BE2C (cell line): Measurements from ENCODE around the gene MIER2.
"Not testable (repeated sequence)": the region's sequence is repeated elsewhere in the genome, so short reads cannot be mapped to it uniquely, and the experiment has no call there.

Experiments
- DNase-seq: peaks from one replicate; pipeline ENCODE4 v3.0.0-alpha.2; 2020
- H3K27me3 ChIP-seq: fragments of 250-450 bp; sonication (Bioruptor Pico); 2 replicates; pipeline ENCODE4 v1.5.1; 2020; ENCODE audit warnings: mild to moderate bottlenecking
- H3K36me3 ChIP-seq: fragments of 250-450 bp; sonication (Bioruptor Pico); 2 replicates; pipeline ENCODE4 v1.5.1; 2020; ENCODE audit warnings: mild to moderate bottlenecking
- H3K4me1 ChIP-seq: fragments of 250-450 bp; sonication (Bioruptor Pico); 2 replicates; pipeline ENCODE4 v1.5.1; 2020
- H3K4me3 ChIP-seq: 2 replicates; pipeline ENCODE4 v1.5.1; 2011; ENCODE audit warnings: low read depth, low read length
- H3K9me3 ChIP-seq: fragments of 250-450 bp; sonication (Bioruptor Pico); 2 replicates; pipeline ENCODE4 v1.5.1; 2020
- CTCF ChIP-seq: IDR thresholded peaks from 2 replicates; pipeline ENCODE4 v1.5.1; 2012; ENCODE audit warnings: mild to moderate bottlenecking, low read depth, low read length

MIER2 gene

GRCh38 chr19:269241-269640, 75.4 kb downstream of the MIER2 start:
- no peaks in the 10 kb centered on the region for H3K4me1 ChIP-seq
- no peaks in the 10 kb centered on the region for H3K9me3 ChIP-seq
- H3K27me3 ChIP-seq: peaks cover 31% of the 10 kb centered on the region
- DNase-seq: no peak
- no peak overlapping the region for H3K4me3 ChIP-seq
- TF ChIP-seq CTCF: no peak
- H3K36me3 ChIP-seq: no peaks in the 10 kb centered on the region

DNA sequence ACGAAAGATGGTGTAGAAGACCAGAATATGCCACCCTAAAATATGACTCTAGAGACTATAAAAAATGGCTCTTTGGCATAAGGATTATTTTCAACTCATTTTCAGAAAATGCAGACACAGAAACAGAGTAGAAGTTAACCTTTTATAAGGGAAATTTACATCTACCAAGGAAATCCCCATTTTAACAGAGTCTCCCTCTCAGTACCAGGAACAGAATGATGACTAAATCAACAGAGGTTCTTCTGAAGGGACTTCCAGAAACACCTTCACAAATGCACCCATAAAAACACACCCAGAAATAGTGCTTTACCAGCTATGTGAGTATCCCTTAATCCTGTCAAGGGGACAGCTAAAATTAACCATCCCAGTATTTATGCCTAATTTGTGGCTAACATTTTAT, 82.5 kb downstream of the MIER2 start:
- H3K9me3 ChIP-seq: no peaks in the 10 kb centered on the region
- no peak for TF ChIP-seq CTCF
- no peaks in the 10 kb centered on the region for H3K4me1 ChIP-seq
- no peaks in the 10 kb centered on the region for H3K36me3 ChIP-seq
- H3K4me3 ChIP-seq: no peak overlapping the region
- peaks cover 30% of the 10 kb centered on the region for H3K27me3 ChIP-seq
- no peak for DNase-seq

GRCh38 chr19:256804-257203, 87.8 kb downstream of the MIER2 start:
- not testable (repeated sequence) for H3K36me3 ChIP-seq, H3K9me3 ChIP-seq, DNase-seq, H3K4me1 ChIP-seq, H3K27me3 ChIP-seq, H3K4me3 ChIP-seq
